Activated naive CD8-positive, alpha-beta T cell treated with anti-CD3 and anti-CD28 coated beads for 36 hours (primary cell): ENCODE results near the gene BICDL2. TPM values are rescaled to one million over a fixed set of nuclear protein-coding genes. Genes with fewer than 3 reads are reported as not detected.

Experiments used
- DNase-seq: peaks from one replicate; pipeline ENCODE4 v3.0.0; 2021
- H3K27ac Mint-ChIP-seq: one replicate; pipeline ENCODE4 v1.8.0; 2022; ENCODE audit warnings: mild to moderate bottlenecking, moderate library complexity, mixed read lengths
- H3K27me3 Mint-ChIP-seq: one replicate; pipeline ENCODE4 v1.8.0; 2022; ENCODE audit warnings: mild to moderate bottlenecking, mixed read lengths
- H3K36me3 Mint-ChIP-seq: one replicate; pipeline ENCODE4 v1.8.0; 2021; ENCODE audit warnings: mild to moderate bottlenecking, mixed read lengths
- H3K4me1 Mint-ChIP-seq: one replicate; pipeline ENCODE4 v1.8.0; 2021; ENCODE audit warnings: mixed read lengths
- H3K4me3 Mint-ChIP-seq: one replicate; pipeline ENCODE4 v1.8.0; 2022; ENCODE audit warnings: mild to moderate bottlenecking, moderate library complexity, mixed read lengths
- H3K9me3 Mint-ChIP-seq: one replicate; pipeline ENCODE4 v1.8.0; 2022; ENCODE audit warnings: mixed read lengths
- total RNA-seq, 2 experiments: library from RNA; stranded (reverse); gene quantifications; one replicate each; pipeline ENCODE4 v1.2.3, GENCODE V29; 2021

Gene BICDL2
- total RNA-seq, 2 experiments from 2014 or later = 0.31 to 0.56 TPM

DNA sequence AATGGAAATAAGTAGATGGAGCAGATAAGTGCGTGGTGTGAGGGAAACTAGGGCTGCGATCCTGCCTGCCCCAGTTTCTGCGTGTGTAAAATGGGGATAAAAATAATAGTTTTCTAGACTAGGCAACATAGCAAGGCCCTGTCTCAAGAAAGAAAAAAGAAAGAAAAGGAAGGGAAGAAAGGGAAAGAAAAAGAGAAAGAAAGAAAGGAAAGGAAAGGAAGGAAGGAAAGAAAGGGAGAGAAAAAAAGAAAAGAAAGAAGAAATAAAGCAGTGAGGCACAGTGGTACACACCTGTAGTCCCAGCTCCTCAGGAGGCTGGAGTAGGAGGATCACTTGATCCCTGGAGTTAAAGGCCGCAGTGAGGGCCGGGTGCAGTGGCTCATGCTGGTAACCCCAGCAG, 54.3 kb downstream of the BICDL2 start:
- DNase-seq = no peak
- peak overlapping the region; percentile 1 for H3K4me3 Mint-ChIP-seq
- H3K27me3 Mint-ChIP-seq = peaks cover 4% of the 10 kb centered on the region
- peaks cover 5% of the 10 kb centered on the region for H3K4me1 Mint-ChIP-seq
- peaks cover 15% of the 10 kb centered on the region for H3K36me3 Mint-ChIP-seq
- no peaks in the 10 kb centered on the region for H3K9me3 Mint-ChIP-seq
- H3K27ac Mint-ChIP-seq = no peak overlapping the region

DNA sequence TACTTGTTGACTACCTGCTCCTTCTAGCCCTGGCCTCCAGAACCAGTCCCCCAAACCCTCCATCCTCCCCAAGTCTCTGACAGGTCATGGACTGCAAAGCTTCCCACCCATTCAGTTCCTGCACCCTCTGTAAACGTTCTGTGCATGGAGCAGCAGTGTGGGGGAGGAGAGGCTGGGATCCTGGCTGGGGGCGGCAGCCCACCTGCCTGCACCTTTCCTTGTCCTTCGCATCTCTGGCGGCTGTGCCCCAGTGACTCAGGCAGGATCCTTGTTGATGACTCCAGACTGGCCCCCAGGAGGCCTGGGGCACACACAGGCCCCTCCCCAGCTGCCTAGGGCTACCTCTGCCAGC, 54.9 kb downstream of the BICDL2 start:
- peak overlapping the region; percentile 89 for H3K4me3 Mint-ChIP-seq

DNA sequence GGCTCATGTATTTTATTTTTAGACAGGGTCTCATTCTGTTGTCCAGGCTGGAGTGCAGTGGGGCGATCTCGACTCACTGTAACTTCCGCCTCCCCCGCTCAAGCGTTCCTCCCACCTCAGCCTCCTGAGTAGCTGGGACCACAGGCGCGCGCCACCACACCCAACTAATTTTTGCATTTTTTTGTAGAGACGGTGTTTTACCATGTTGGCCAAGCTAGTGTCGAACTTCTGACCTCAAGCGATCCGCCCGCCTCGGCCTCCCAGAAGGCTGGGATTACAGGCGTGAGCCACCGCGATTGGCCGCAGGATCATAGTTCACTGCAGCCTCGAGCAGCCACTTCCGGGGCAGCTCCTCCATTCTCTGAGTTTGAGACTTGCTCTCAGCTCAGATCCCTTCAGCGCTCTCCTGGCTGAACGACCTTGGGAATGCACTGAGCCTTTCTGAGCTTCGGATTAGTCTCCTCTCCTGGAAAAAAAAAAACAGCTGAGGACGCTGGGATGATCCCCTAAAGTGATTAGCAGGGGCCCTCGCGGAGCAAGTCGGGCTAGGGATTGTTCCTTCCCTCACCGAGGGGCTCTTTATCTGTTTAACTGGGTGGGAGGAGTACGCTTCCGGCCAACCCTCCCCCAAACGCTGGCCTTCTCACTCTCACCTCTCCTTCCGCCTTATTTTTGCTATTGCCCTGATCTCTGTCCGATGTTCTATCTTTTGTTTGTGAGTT, 55.4 kb downstream of the BICDL2 start:
- H3K27ac Mint-ChIP-seq = peak overlapping the region; percentile 86
- no peak for DNase-seq
- no peaks in the 10 kb centered on the region for H3K9me3 Mint-ChIP-seq
- H3K27me3 Mint-ChIP-seq = peaks cover 4% of the 10 kb centered on the region
- H3K4me3 Mint-ChIP-seq = peak overlapping the region; percentile 89
- peaks cover 21% of the 10 kb centered on the region for H3K36me3 Mint-ChIP-seq
- H3K4me1 Mint-ChIP-seq = peaks cover 5% of the 10 kb centered on the region

More for the DNA sequence above, 54.9 kb downstream of the BICDL2 start:
- Mint-ChIP-seq H3K27ac (peak overlapping the region; percentile 26), H3K36me3 (peaks cover 20% of the 10 kb centered on the region), H3K4me1 (peaks cover 5% of the 10 kb centered on the region), H3K27me3 (peaks cover 4% of the 10 kb centered on the region), H3K9me3 (no peaks in the 10 kb centered on the region)
- no peak for DNase-seq

DNA sequence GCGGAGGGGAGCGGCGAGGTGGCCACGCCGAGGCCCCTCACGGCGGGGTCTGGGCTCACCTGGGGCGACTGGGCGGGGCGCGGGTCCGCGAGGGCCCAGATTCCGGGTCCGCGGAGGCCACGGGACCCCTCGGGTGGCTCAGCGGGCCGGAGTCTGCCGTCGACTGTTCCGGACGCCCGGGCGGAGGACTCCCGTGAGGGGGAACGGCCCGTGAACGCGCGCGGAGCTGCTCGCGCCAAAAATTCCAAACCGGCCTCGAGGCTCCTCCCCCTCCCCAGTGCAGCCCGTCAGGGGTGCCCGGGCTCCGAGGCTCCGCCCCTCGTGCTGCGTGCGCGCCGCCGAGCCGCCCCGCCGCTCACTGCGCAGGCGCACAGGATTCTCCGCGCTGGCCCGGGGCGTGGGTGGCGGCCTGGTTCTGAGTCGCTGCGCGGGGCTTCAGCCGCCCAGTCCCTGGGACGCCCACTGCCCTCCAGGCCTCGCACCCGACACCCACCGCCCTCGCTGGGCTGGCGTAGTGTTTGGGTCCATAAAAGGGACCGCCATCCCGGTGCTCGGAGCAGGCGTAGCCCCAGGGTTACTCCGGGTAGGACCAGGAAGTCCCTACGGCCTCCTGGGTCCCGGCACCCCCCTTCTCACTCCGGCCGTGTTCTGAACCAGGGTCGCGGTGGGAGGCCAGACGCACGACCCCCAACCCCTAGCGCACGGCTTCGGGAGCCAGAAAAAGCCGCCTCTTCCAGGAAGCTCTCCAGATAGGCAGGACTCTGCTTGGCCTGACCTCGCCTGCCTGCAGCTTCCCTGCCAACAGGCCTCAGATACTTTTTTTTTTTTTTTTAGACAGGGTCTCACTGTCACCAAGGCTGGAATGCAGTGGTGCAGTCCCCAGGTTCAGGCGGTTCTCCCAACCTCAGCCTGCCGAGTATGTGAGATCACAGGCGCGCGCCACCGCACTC, 56.2 kb downstream of the BICDL2 start, which contains the start of gene PKMYT1:
TSS of gene PKMYT1 (minus strand) at position 220 of the 950 bp plus-strand sequence. CDS start 789 bp downstream, outside the sequence.
- DNase-seq = peak; percentile 99
- no peaks in the 10 kb centered on the region for H3K9me3 Mint-ChIP-seq
- H3K4me1 Mint-ChIP-seq = peaks cover 5% of the 10 kb centered on the region
- peaks cover 4% of the 10 kb centered on the region for H3K27me3 Mint-ChIP-seq
- H3K36me3 Mint-ChIP-seq = peaks cover 26% of the 10 kb centered on the region
- peak within 1 kb of the TSS; percentile 89 for H3K4me3 Mint-ChIP-seq
- peak within 1 kb of the TSS; percentile 90 for H3K27ac Mint-ChIP-seq

DNA sequence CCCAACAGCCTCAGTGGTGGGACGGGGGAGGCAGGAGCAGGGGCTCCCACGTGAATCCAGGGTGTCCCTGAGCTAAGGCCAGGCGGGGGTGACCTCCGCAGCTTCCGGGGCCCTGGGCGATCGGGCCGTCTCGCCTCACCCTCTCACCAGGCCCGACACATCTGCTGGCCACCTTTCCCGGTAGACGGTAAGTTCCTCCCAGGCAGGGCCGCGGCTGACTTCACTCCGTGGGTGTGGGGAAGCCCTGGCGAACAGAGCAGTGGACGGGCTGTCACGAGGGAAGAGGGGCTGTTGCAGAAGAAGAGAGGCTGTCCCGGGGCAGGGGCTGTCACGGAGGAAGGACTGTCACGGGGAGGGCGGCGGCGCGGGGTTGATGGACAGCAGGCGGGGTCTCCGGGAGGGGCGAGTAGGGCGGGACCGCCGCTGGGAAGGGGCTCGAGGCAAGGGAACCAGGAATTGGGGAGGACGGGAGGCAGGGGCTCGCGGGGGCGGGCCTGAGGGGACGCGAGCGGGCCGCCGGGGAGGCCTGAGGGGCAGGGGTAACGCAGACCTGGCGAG, 57.0 kb downstream of the BICDL2 start:
- Mint-ChIP-seq H3K9me3 (no peaks in the 10 kb centered on the region), H3K27me3 (peaks cover 4% of the 10 kb centered on the region), H3K27ac (peak overlapping the region; percentile 90), H3K4me1 (peaks cover 5% of the 10 kb centered on the region), H3K4me3 (peak overlapping the region; percentile 89), H3K36me3 (peaks cover 26% of the 10 kb centered on the region)
- DNase-seq = peak; percentile 49

Other genes with a start within 250 kb of the BICDL2 start
- gene PRSS33, start 249.4 kb downstream of the BICDL2 start, total RNA-seq = under 1 TPM; 0.40 to 0.54 TPM
- not detected for gene PRSS41, start 238.5 kb downstream of the BICDL2 start, total RNA-seq
- gene PRSS21, start 219.7 kb downstream of the BICDL2 start, total RNA-seq = 10 to 100 TPM; 11.2 to 13.1 TPM
- 1 to 10 TPM; 1.1 to 1.6 TPM for gene ZG16B, start 206.6 kb downstream of the BICDL2 start, total RNA-seq
- gene PRSS22, start 178.8 kb downstream of the BICDL2 start, total RNA-seq = not detected
- 10 to 100 TPM; 18.0 to 18.3 TPM for gene FLYWCH2, start 153.7 kb downstream of the BICDL2 start, total RNA-seq
- gene FLYWCH1, start 125.0 kb downstream of the BICDL2 start, total RNA-seq = 10 to 100 TPM; 24.3 to 26.1 TPM
- not detected for gene KREMEN2, start 72.7 kb downstream of the BICDL2 start, total RNA-seq
- gene PAQR4, start 67.6 kb downstream of the BICDL2 start, total RNA-seq = 10 to 100 TPM; 29.5 to 31.0 TPM
- 100 to 1,000 TPM; 144 to 145 TPM for gene PKMYT1, start 56.5 kb downstream of the BICDL2 start, total RNA-seq
- not detected for gene CLDN9, start 24.0 kb downstream of the BICDL2 start, total RNA-seq
- not detected for gene CLDN6, start 18.8 kb downstream of the BICDL2 start, total RNA-seq
- 1 to 10 TPM; 1.2 to 1.5 TPM for gene TNFRSF12A, start 16.6 kb downstream of the BICDL2 start, total RNA-seq
- gene HCFC1R1, start 13.0 kb downstream of the BICDL2 start, total RNA-seq = 10 to 100 TPM; 23.4 to 23.7 TPM
- 10 to 100 TPM; 48.7 to 53.1 TPM for gene THOC6, start 12.9 kb downstream of the BICDL2 start, total RNA-seq
- 1 to 10 TPM in 1 of 2 experiments, under 1 TPM in 1; 0.99 to 1.6 TPM for gene MMP25, start 9.6 kb upstream of the BICDL2 start, total RNA-seq
- 1,000 to 10,000 TPM; 1,056 to 1,060 TPM for gene IL32, start 28.7 kb upstream of the BICDL2 start, total RNA-seq
- gene ZSCAN10, start 62.4 kb upstream of the BICDL2 start, total RNA-seq = not detected
- gene ZNF205, start 75.6 kb upstream of the BICDL2 start, total RNA-seq = under 1 TPM; 0.35 to 0.36 TPM
- gene ZNF213, start 98.1 kb upstream of the BICDL2 start, total RNA-seq = 1 to 10 TPM; 7.6 to 9.1 TPM
- gene OR1F1, start 151.3 kb upstream of the BICDL2 start, total RNA-seq = not detected
- 10 to 100 TPM; 12.2 to 12.8 TPM for gene ZNF200, start 198.2 kb upstream of the BICDL2 start, total RNA-seq
- under 1 TPM; 0.08 to 0.12 TPM for gene MEFV, start 219.7 kb upstream of the BICDL2 start, total RNA-seq
- 10 to 100 TPM; 29.7 to 30.5 TPM for gene ZNF263, start 246.5 kb upstream of the BICDL2 start, total RNA-seq